ENCODE measurements around the gene CFAP61.
"Not testable (repeated sequence)": the region's sequence is repeated elsewhere in the genome, so short reads cannot be mapped to it uniquely, and the experiment has no call there.

CFAP61 gene

GRCh38 chr20:20331817-20332216 lies 279.5 kb downstream of the CFAP61 start:
- no peak for DNase-seq

DNA sequence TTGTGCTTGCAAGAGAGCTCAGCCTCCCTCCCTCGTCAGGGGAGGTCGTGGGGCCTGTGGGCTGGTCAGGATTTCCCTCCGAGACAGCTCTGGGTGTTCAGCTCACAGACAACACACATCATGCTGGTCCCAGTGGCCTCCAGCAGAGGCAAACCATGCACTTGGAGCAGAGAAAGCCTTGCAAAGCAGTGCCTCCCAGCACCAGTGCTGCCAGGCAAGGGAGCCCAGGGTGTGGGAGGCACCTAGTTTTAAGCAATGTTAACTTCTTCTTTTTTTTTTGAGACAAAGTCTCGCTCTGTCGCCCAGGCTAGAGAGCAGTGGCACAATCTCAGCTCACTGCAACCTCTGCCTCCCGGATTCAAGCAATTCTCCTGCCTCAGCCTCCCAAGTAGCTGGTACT lies 281.5 kb downstream of the CFAP61 start:
- no peak for DNase-seq

GRCh38 chr20:20334489-20334888 lies 282.2 kb downstream of the CFAP61 start:
- DNase-seq, result no peak

GRCh38 chr20:20338133-20338730 lies 285.9 kb downstream of the CFAP61 start:
- DNase-seq, result no peak

GRCh38 chr20:20340443-20340842 lies 288.1 kb downstream of the CFAP61 start:
- no peak for DNase-seq

DNA sequence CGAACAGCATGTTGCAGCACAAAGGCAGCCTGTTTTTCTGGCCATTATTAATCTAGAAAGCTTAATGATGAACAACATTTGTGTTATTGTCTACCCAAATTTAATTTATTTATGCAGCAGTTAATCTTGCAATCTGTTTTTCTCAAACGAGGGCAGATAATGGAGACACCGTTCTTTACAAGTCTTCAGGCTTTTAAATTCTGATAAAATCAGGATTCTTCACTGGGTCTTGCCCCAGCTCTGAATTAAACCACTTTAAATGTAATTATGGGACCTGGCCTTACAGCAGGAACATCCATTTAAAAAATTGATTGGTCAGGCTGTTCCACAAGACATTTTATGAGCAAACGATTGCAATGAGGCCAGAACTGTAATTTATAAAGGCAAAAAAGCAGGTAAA lies 289.0 kb downstream of the CFAP61 start:
- DNase-seq, result no peak

- DNase-seq, result no peak
These were observed 289.7 kb downstream of the CFAP61 start for GRCh38 chr20:20342066-20342465.

- DNase-seq, result no peak
These were observed 291.6 kb downstream of the CFAP61 start for GRCh38 chr20:20343932-20344331.

DNA sequence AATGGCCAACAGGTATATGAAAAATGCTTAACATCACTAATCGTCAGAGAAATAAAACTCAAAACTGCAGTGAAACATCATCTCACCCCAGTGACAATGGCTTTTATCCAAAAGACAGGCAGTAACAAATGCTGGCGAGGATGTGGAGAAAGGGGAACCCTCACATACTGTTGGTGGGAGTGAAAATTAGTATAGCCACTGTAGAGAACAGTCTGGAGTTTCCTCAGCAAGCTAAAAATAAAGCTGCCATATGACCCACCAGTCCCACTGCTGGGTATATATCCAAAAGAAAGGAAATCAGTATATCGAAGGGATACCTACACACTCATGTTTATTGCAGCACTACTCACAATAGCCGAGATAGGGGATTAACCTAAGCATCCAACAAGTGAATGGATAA lies 292.1 kb downstream of the CFAP61 start:
- DNase-seq, result no peak

- no peak for DNase-seq
These were observed 301.2 kb downstream of the CFAP61 start for GRCh38 chr20:20353576-20353975.

DNA sequence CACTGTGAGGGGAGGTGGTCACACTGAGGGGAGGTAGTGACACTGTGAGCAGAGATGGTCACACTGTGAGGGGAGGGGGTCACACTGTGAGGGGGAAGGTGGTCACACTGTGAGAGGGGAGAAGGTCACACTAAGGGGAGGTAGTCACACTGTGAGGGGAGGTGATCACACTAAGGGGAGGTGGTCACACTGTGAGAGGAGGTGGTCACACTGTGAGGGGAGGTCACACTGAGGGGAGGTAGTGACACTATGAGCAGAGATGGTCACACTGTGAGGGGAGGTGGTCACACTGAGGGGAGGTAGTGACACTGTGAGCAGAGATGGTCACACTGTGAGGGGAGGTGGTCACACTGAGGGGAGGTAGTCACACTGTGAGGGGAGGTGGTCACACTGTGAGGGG lies 303.2 kb downstream of the CFAP61 start:
- DNase-seq, result not testable (repeated sequence)

DNA sequence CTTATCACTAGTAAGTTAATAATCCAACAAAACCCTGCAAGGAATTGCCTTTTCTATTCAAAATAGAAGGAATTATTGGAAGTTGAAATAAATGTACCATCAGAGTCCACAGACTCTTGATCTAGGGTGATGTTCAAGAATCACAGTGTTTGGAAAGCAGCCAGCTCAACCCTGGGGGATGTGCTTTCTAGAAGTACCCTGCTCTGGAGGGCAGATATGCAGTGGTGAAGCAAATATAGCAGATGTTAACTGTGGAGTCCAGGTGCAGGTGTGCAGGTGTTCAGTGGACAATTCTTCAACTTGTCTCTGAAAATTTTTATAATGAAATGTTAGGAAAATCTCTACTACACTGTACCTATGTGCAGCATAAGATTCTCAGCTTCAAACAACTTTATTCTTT lies 306.5 kb downstream of the CFAP61 start:
- DNase-seq, result no peak

DNA sequence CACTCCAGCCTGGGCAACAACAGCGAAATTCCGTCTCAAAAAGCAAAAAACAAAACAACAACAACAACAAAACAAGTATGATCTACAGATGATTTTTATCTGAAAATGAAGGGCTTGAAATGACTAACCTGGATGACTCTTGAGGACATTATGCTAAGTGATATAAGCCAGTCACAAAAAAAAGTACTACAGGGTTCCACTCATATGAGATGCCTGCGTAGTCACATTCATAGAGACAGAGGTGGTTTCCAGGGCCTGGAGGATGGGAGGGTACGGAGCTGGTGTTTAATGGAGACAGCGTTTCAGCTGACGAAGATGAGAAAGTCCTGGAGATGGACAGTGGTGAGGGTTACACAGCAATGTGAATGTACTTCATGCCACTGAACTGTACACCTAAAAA lies 307.3 kb downstream of the CFAP61 start:
- DNase-seq, result no peak

- peak; percentile 55 for DNase-seq
These were observed 308.1 kb downstream of the CFAP61 start for GRCh38 chr20:20360464-20360863.

GRCh38 chr20:20362774-20363433 lies 310.6 kb downstream of the CFAP61 start:
- DNase-seq, result peak; percentile 91

- no peak for DNase-seq
These were observed 311.1 kb downstream of the CFAP61 start for GRCh38 chr20:20363434-20363798.

GRCh38 chr20:20363799-20364592 lies 311.7 kb downstream of the CFAP61 start:
- DNase-seq, result peak; percentile 70

- no peak for DNase-seq
These were observed 312.5 kb downstream of the CFAP61 start for GRCh38 chr20:20364593-20365479.

DNA sequence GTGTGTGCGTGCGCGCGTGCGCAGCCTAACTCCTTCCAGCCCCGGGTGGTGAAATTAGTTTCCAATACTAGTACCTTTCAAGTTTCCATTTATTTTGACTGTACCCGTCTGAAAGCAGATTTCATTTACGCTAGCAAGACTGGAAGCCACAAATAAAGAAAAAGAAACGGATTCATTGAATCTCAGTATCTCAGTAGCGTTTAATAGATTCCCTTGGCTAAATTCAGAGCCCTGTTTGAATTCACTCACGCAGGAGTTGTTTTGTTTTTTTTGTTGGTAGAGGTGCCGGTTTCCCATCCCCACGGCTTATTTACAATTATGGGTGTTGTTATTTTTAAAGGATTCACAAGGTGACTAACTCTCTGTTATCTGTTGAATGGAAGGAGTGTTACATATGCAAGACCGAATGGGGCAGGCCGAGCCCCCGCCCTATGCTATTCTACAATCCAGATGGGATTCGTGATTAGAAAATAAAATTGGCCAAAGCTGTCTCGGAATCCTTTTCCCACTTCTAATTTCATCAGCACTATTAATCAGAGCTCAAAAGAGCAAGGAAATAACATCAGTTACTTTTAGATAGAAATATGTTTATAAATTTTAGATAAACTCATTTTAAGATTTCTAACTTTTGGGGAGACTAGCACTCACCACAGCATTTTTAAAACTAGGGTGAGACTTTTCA lies 313.3 kb downstream of the CFAP61 start:
- DNase-seq, result no peak

GRCh38 chr20:20366551-20366875 lies 314.2 kb downstream of the CFAP61 start:
- DNase-seq, result no peak

DNA sequence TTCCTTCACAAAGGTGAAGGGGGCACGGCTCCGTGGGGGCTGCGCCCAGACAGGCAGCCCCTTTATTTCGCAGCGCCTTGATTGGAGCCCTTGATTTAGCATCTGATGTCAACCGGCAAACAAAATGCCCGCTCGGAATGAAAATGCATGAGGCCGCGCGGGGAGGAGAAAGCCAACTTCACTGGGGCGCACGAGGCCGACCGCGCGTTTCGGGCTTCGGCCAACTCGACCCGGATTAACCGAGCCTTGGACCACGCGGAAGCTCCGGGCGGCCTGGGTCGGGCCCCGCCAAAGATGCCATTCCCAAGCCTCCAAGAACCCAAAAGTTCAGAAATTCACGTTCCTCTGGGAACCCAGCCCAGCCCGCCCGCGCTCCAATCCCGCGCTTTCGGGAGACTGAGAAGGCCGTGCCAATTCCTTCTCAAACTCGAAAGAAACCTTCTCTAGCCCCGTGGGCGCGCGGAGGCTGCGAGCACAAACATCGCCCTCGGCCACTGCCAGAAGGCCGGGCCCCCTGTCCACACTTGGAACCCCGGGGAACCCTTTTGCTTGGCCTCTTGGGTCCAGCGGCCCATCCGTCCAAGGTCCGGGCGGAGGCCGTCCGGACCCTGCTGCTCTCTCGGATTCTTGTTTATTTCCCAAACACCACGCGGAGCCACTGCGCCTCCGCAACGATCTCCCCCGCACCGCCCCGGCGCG lies 314.7 kb downstream of the CFAP61 start:
- DNase-seq, result no peak
